Sigmoid colon (tissue), 4 donors: ENCODE results near the gene POLR2B.

Experiments
- CTCF ChIP-seq, 4 experiments: fragments of 450-650 bp in 3 of 4; fragments of 200-600 bp in 1 of 4; IDR thresholded peaks; one replicate each; pipeline ENCODE4 v1.5.1; 2016 to 2019; ENCODE audit warnings: antibody characterized with exemption in 4 of 4, mild to moderate bottlenecking in 3 of 4, moderate library complexity in 2 of 4
- POLR2A ChIP-seq, 2 donors: fragments of 450-650 bp; IDR thresholded peaks; one replicate each; pipeline ENCODE4 v1.6.1; 2016; ENCODE audit warnings: antibody characterized with exemption in 2 of 2, mild to moderate bottlenecking in 2 of 2, moderate library complexity in 2 of 2
- POLR2AphosphoS5 ChIP-seq, 4 donors: sonication (generic); formaldehyde crosslinking; IDR thresholded peaks; one replicate each; pipeline ENCODE4 v1.6.1; 2017; ENCODE audit warnings: antibody characterized with exemption in 4 of 4

- TF ChIP-seq CTCF (IDR thresholded peaks at IDR 0.05) (no peak), POLR2A (IDR thresholded peaks at IDR 0.05) (no peak), POLR2AphosphoS5 (IDR thresholded peaks at IDR 0.05) (peak in 1 of 4 donors; percentile 18)
Observed at GRCh38 chr4:57053508-57053907, 74.8 kb downstream of the POLR2B start.
